Measurements from ENCODE around the gene LIMS1. TPM values are rescaled to one million over a fixed set of nuclear protein-coding genes. Genes with fewer than 3 reads are reported as not detected.

LIMS1 gene
- total RNA-seq, 1 donor = 129 TPM

- Histone ChIP-seq H3K79me2 (ENCODE audit: insufficient read depth, low read length) (peaks cover 21% of the 10 kb centered on the region), H3K4me3 (ENCODE audit: insufficient read depth, low read length) (no peak overlapping the region), H3K27me3 (ENCODE audit: insufficient read depth, low read length) (no peaks in the 10 kb centered on the region), H3K4me1 (ENCODE audit: insufficient read depth, low read length) (peaks cover 15% of the 10 kb centered on the region), H3K27ac (ENCODE audit: low read depth, low read length) (no peak overlapping the region), H3K36me3 (ENCODE audit: insufficient read depth, low read length) (no peaks in the 10 kb centered on the region), H3K9me3 (ENCODE audit: low read depth, low read length) (no peaks in the 10 kb centered on the region), H4K20me1 (ENCODE audit: insufficient read depth, low read length) (peaks cover 17% of the 10 kb centered on the region), H3K4me2 (ENCODE audit: insufficient read depth, low read length) (no peak overlapping the region), H2AFZ (ENCODE audit: low read length) (no peak overlapping the region)
- no peak for TF ChIP-seq CTCF (IDR thresholded peaks at IDR 0.05; ENCODE audit: extremely low read depth, low read depth, low read length)
- DNase-seq (ENCODE audit: insufficient read length, low spot score, missing footprints) = no peak
Measured at GRCh38 chr2:108531674-108532055, 2.6 kb upstream of the LIMS1 start.

GRCh38 chr2:108534584-108535356 is 500 bp downstream of the LIMS1 start:
- Histone ChIP-seq H3K4me3 (ENCODE audit: insufficient read depth, low read length) (peak overlapping the region; percentile 96), H3K9me3 (ENCODE audit: low read depth, low read length) (no peaks in the 10 kb centered on the region), H3K36me3 (ENCODE audit: insufficient read depth, low read length) (no peaks in the 10 kb centered on the region), H3K27ac (ENCODE audit: low read depth, low read length) (peak overlapping the region; percentile 95), H4K20me1 (ENCODE audit: insufficient read depth, low read length) (peaks cover 42% of the 10 kb centered on the region), H3K4me1 (ENCODE audit: insufficient read depth, low read length) (peaks cover 23% of the 10 kb centered on the region), H2AFZ (ENCODE audit: low read length) (peak overlapping the region; percentile 84), H3K27me3 (ENCODE audit: insufficient read depth, low read length) (no peaks in the 10 kb centered on the region), H3K4me2 (ENCODE audit: insufficient read depth, low read length) (peak overlapping the region; percentile 81), H3K79me2 (ENCODE audit: insufficient read depth, low read length) (peaks cover 52% of the 10 kb centered on the region)
- no peak for TF ChIP-seq CTCF (IDR thresholded peaks at IDR 0.05; ENCODE audit: extremely low read depth, low read depth, low read length)
- peak; percentile 72 for DNase-seq (ENCODE audit: insufficient read length, low spot score, missing footprints)

- Histone ChIP-seq H3K9me3 (ENCODE audit: low read depth, low read length) (no peaks in the 10 kb centered on the region), H3K4me2 (ENCODE audit: insufficient read depth, low read length) (peak overlapping the region; percentile 81), H3K27me3 (ENCODE audit: insufficient read depth, low read length) (no peaks in the 10 kb centered on the region), H4K20me1 (ENCODE audit: insufficient read depth, low read length) (peaks cover 44% of the 10 kb centered on the region), H3K4me3 (ENCODE audit: insufficient read depth, low read length) (peak overlapping the region; percentile 96), H3K4me1 (ENCODE audit: insufficient read depth, low read length) (peaks cover 23% of the 10 kb centered on the region), H3K36me3 (ENCODE audit: insufficient read depth, low read length) (no peaks in the 10 kb centered on the region), H3K79me2 (ENCODE audit: insufficient read depth, low read length) (peaks cover 55% of the 10 kb centered on the region), H3K27ac (ENCODE audit: low read depth, low read length) (peak overlapping the region; percentile 95), H2AFZ (ENCODE audit: low read length) (peak overlapping the region; percentile 84)
- no peak for TF ChIP-seq CTCF (IDR thresholded peaks at IDR 0.05; ENCODE audit: extremely low read depth, low read depth, low read length)
- DNase-seq (ENCODE audit: insufficient read length, low spot score, missing footprints) = no peak
Measured at GRCh38 chr2:108535357-108535631, 1.0 kb downstream of the LIMS1 start.

- DNase-seq (ENCODE audit: insufficient read length, low spot score, missing footprints) = peak; percentile 11
- Histone ChIP-seq H3K27ac (ENCODE audit: low read depth, low read length) (peak overlapping the region; percentile 95), H4K20me1 (ENCODE audit: insufficient read depth, low read length) (peaks cover 47% of the 10 kb centered on the region)
Measured at GRCh38 chr2:108536133-108536780, 2.0 kb downstream of the LIMS1 start.

More at GRCh38 chr2:108536133-108536780, 2.0 kb downstream of the LIMS1 start:
- Histone ChIP-seq H3K4me3 (ENCODE audit: insufficient read depth, low read length) (peak overlapping the region; percentile 96), H3K4me1 (ENCODE audit: insufficient read depth, low read length) (peaks cover 24% of the 10 kb centered on the region), H3K4me2 (ENCODE audit: insufficient read depth, low read length) (peak overlapping the region; percentile 81), H3K9me3 (ENCODE audit: low read depth, low read length) (no peaks in the 10 kb centered on the region), H3K36me3 (ENCODE audit: insufficient read depth, low read length) (no peaks in the 10 kb centered on the region), H3K79me2 (ENCODE audit: insufficient read depth, low read length) (peaks cover 65% of the 10 kb centered on the region), H2AFZ (ENCODE audit: low read length) (no peak overlapping the region), H3K27me3 (ENCODE audit: insufficient read depth, low read length) (no peaks in the 10 kb centered on the region)
- no peak for TF ChIP-seq CTCF (IDR thresholded peaks at IDR 0.05; ENCODE audit: extremely low read depth, low read depth, low read length)

Measured in osteoblast (primary cell).